ENCODE results near the gene CLCF1.

Gene CLCF1

DNA sequence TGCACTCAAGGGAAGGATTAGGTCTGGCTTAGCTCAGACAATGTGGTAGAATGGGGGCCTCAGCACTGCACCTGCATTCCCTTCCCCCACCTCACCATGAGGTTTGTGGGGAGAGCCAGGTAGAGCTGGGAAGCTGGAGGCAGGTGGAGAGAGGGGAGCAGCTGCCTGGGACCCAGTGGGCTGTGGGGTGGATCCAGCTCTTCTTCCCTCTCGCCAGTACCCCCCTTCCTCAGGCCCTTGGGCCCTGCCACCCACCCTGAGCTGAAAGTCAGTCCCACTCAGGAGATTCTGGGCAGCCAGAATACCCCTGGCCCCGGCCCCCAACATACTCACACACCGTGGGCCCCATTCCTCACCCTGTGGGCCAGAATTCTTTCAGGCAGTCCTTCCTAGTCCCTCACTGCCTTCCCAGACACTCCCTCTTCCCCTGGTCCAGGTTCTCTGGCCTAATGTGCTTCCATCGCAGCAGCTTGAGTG, 17.0 kb downstream of the CLCF1 start:
- peak; percentile 11 for DNase-seq (ENCODE audit: low spot score)

DNA sequence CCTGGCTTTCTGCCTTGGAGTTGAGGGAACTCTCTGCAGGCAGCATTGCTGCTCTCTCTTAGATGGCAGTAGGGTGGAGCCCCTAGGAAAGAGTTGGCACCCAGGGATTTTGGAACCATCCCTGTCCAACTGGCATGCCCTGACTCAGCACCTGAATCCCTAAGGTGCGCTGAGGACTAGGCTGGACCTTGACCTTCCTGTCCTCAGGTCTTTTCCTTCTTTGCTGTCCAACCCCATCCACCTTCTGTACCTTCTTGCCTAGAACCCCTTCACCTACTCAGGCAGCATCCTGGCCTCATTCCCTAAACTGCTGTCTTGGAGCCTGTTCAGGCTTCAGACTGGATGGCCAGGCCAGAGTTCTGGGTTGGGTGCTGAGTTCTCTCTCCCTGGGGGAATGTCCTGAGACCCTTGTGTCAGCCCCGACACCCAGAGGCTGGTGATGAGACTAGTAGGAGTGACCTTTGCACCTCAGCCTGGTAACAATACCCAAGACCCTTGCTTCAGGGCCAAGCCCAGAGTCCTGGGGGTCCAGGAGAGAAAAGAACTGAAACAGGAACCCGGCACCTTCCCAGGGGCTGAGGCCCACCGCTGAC, 17.5 kb downstream of the CLCF1 start:
- DNase-seq (ENCODE audit: low spot score) = no peak

DNA sequence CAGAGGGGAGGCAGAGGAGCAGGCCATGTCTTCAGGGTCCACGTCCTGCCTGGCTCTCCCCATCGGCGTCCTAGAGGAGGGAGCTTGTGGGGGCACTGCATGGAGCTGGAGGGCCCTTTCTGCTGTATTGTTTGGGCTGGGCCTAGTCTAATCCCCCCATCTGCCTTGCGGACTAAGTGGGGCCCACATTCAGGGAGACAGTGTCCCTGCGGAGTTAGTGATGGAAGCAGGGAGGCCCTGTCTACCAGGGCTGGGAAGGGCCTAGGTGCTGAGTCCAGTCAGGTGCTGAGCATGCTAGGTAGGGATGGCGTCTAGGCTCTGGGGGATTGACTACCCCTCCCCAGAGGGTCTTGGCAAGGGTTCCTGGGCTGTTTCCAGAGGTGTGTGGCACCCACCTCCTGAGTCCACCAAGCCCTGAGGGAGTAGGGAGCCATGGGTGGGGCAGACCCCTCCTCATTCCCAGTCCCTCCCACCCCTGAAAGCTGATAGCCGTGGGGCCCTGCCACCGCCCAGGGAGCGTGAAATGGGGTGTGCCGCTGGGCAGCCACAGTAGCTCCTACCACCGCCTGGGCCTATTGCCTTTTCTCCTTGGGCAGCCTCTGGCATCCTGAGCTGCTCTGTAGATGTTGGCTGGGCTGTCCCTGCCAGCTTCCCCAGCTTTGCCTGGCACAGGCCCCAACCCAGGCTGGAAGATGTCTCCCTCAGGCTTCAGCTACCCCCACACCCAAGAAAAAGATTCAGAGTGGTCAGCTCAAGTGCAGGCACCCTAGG, 18.2 kb downstream of the CLCF1 start:
- DNase-seq (ENCODE audit: low spot score) = peak; percentile 7

DNA sequence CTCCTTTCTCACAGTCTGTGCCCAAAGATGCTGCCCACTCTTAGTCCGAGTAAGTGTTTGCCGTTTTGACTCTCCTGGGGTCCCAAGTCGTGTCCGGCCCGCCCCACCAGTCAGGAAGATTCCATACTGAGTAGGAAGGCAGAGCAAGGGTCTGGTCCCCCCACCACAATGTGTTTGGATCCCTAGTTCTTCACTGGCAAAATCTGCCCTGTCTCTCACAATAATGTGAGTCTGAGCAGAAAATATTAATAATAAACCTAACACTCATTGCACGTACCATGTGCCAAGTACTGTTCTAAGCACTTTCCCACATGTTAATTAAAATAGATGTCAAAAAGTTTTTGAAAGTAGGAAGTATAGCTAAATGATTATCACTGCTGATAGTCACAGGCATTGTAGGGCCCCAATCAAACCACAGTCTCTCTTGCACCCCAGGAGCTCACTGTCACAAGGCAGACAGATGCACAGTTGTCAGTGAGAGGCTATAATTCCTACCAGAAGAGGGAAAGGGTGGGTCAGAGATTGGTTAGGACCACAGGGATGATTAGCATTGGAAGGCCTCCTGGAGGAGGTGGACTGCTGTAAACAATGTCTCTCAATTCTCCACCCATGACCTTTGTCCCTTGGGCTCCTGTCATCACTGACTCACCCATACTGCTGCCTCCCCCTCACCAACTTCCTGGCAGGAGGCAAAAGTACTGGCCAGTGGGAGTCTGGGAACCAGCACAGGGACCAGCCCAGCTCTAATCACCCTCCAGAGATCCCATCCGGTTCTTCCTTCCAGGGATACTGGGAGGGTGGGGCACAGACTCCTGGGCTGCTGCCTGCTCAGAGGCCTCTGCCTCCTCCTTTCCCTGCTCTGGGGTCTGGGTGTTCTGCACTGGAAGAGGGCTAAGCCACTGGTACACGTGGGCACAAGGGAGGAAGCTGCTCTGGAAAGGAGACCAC, 19.0 kb downstream of the CLCF1 start:
- peak; percentile 26 for DNase-seq (ENCODE audit: low spot score)

DNA sequence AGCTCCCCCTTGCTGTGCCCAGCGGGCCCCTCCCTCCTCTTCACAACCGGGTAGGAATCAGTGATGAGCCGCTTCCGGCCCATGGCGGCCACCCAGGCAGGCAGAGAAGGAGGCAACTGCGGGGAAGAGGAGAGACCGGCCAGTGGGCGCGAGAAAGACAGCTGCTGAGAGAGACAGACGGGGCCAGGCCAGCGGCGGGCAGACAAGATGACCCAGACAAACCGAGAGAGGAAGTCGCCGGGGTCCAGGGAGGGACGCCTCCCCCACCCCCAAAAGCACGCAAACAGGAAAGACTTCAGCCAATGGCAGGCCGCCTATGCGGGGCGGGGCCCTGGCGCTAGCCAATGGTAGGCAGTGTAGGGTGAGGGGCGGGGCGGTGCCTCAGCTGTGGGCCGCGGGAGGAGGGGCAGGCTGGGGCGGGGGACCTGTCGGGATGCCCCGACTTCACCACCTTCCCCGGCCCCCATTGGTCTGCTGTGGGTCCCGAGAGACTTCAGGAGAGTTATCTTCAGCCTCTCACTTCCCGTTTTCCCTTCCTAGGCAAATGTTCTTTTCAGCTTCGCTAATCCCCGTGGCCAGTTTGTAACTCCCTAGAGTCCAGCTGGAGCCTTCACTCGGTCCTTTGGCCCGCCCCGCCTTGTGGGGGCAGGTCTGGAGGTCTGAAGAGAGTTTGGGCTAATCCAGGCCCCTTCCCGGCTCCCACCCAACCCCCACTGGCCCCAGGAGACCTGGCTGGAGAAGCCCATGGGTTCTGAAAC, 19.9 kb downstream of the CLCF1 start, which contains the start of gene POLD4:
Gene POLD4 (minus strand): TSS at position 230 of the 758 bp plus-strand sequence. CDS start 147 bp downstream, at position 83.
- DNase-seq (ENCODE audit: low spot score) = peak; percentile 98

DNA sequence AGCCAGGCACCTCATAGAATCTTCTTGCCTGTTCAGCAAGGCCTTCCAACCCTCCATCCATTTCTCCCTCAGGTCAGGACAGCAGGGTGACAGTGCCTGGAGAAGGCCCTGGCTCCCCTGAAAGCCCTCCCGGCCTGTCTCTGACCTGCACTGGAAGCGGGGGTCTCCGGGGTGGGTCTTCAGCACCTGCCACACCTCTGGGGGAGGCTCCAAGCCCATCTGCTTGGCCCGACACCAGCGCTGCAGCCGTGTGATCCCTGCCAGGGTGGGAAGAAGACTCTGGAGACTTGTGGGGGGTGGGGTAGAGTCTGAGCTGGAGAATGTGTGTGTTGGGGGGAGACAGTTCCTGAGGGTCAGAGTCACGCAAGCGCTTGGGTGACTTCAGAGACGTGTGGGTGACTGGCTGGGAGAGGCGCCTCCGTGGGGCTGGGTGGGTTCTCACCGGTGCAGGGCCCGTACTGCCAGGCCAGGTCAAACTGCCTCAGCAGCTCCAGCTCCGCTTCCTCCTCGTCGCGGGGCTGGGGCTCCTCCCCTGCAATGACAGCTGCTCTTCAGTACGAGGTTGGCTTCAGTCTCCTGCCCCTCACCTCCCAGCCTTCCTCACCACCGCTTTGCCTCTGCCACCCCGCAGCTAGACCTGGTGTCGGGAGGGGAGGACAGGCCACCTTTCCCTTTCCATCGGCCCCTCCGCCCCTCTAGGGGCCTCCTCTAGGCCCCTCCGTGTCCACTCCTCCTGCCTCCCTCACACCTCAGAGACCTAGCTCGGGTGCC, 20.7 kb downstream of the CLCF1 start:
- peak; percentile 79 for DNase-seq (ENCODE audit: low spot score)

DNA sequence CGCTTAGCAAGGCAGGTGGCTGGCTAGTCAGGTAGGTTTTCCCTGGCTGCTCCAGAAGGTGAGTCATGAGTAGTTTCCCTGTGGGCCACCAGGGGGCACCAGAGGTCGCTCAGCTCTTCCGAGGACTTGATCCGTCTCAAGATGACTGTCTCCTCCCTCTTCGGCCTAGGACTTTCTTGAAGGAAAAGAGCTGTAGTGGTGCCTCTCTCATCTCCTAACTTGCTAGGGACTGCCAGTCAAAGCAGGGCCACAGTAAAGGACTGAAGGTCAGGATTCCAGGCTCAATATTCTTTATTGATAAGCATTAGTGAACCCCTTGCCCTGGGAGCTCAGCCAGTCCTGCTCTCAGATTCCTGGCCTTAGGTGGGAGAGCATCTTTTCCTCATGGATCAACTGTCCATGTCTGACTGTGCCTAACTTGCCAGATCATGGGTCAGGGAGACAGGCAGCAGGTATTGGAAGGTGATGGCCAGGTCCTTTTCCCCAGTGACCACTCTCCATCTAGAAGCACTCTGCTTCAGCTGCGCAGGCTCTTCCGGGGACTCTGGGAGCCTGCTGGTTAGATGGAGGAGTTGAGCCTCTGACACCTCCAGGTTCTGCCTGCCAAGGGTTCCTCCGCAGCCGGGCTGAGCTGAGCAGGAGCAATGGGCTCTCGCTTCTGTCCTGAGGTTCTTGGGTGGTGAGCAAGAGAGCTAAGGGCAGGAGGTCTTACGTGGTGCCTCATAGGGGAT, 22.0 kb downstream of the CLCF1 start:
- peak; percentile 80 for DNase-seq (ENCODE audit: low spot score)

DNA sequence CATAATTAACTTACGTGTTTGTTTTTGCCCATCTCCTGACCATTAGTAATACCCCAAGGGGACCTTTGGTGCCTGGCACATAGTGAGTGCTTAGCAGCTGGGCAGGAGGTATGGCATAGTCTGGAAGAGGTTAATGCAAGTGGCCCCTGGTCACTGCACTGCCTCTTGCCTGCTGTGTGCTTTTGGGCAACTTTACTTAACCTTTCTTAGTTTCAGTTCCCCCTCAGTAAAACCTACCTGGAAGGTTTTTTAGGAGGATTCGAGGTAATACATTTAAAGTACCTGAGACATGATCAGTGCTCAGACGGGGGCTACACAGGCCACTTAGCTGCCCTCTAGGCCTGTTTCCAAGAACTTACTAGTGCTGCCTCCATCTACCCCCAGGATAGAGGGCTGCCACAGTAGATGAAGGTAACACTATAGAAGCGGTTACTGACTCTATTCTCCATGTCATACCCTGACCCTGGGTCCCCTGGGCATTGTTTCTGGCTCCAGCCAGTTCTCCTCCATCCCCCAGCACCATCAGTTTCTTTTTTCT, 23.4 kb downstream of the CLCF1 start:
- peak; percentile 17 for DNase-seq (ENCODE audit: low spot score)

DNA sequence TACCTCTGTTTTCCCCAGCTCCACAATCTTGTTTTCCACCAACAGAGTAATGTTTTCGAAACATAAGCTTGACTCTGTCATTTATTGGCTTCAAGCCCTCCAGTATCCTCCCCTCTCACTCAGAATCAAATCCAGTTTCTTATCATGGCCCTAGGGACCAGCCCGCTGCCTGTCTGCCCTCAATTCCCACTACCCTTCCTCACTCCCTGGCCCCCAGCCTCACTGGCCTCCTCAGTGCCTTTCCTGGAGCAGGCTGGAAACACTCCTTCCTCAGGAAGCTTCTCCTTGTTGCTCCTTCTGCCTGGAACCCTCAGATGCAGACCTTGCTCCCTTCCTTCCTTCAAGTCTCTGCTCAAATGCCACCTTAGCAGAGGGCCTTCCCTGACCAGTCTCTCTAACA, 23.9 kb downstream of the CLCF1 start:
- no peak for DNase-seq (ENCODE audit: low spot score)

DNA sequence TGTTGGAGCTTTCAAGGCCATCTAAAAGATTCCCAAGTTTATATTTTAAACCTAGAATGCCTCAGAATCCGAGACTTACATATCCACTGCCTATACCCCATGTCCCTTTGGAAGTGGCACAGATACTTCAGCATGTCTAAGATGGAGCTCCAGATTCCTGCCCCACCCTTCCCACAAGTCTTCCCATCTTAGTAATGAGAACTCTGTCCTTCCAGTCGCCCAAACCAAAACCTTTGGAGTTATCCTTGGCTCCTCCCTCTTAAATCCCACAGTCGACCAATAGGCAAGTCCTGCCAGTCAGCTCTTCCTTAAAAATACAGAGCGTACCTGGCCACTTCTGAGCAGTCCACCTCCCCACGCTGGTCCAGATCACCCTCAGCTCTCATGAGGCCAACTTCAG, 24.4 kb downstream of the CLCF1 start:
- DNase-seq (ENCODE audit: low spot score) = no peak

DNA sequence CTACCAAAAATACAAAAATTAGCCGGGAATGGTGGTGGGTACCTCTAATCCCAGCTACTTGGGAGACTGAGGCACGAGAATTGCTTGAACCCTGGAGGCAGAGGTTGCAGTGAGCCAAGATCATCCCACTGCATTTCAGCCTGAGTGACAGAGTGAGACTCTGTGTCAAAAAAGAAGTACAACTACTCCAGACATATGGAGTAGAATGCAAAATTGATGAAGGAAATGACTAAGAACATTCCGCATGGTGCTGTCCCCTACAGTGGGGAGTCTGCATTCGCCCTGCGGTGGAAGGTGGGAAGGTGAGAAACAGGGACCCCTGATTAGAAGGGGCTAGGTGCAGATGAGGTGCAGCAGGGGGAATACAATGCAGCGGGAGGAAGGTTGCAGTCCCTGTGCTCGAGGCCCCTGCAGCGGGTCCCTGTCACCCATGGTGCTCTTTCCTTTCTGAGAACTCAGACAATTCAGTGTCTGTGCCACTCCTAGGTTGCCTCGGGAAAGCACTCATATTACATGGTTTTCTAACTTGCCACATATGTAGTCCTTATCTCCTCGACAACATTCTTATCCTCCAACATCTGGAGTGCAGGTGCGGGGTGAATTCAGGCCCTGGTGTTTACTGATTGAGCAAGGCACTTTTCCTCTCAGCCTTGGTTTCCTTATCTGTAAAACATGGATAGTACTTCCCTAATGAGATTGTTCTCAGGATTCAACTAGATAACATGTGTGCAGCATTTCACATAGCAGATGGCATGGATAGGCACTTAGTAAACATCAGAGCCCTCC, 25.2 kb downstream of the CLCF1 start:
- DNase-seq (ENCODE audit: low spot score) = no peak

DNA sequence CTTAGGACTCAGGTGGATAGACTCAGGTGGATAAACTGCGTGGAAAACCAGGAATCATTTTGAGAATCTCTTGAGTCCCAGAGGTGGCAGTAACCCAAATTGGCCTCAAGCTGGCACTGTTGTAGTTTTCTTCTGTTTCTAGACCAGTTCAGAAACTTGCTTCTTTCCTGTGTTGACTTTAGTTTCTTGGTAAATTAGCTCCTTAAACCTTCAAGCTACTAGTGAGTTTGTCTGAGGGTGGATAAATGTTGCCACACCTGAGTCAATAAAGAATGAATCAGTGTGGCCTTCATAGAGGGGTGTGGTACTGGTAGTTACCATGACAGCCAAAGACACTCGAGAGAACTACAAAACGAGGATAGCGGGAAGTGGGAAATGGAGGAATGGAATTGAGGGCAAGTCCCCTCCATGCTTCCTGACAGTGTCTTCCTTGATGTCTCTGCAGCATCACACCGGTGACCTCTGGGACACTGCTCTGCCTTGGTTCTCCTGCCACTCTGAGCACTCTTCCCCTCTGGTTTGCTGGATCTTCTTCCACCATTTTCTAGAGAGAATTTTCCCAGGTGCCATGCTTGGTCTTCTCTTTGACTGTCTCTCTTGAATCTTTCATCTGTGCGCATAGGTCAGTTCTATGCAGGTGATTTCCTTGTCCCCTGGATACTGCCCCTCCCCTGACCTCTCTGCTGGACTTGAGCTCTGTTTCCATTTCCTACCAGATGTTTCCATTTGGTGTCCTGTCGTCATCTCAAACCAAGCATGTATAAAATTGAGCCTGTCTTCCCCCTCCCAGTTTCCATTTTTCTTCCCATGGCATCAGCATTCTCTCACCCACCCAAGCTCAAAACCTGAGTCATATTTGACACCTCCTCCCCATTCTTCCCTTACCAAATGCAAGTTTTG, 27.2 kb downstream of the CLCF1 start:
- DNase-seq (ENCODE audit: low spot score) = peak; percentile 15

DNA sequence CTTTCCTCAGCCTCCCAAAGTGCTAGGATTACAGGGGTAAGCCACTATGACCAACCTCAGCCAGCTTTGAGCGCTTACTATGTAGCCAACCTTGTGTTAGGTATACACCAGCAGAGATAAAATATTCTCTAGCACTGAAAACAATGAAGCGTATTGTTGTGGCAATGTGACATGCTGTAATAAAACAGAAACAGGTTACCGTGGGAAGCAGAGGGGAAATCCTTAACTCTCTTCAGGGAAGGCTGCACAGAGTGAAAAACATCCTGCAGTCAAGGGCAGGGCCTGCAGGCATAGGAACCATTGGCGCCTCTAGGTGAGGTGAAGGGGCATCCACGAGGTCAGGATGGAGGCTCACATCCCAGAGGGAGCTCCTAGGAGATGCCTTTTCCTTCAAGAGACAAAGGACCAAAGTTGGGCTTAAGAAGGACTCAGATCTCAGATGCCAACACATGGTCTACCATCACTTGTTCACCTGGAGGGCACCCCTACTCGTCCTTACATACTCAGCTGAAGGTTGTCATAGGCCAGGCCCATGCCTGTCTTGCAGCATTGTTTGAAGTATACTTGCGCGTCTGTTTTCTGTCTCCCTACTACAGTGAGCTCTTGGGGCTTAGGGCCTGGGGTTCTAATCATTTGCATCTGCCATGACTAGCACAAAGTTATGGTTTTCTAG, 28.0 kb downstream of the CLCF1 start:
- DNase-seq (ENCODE audit: low spot score) = no peak

DNA sequence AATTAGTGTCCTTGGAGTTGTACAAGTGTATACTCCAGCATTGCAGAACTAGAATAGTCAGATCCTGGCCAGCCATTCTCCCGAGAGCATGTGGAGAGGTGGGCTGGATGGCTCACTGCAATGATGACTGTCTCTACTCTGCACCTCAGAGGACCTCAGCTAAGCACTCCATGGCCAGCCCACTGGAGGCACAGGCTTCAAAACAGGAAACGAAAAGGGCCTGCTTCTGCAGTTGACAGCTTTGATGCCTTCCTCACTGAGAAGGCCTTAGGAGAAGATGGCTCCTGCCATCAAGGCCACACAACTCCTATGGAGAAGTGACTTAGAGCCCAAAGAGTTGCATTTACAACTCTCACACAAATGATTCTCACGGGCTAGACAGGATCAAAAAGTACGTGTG, 29.1 kb downstream of the CLCF1 start:
- DNase-seq (ENCODE audit: low spot score) = no peak

DNA sequence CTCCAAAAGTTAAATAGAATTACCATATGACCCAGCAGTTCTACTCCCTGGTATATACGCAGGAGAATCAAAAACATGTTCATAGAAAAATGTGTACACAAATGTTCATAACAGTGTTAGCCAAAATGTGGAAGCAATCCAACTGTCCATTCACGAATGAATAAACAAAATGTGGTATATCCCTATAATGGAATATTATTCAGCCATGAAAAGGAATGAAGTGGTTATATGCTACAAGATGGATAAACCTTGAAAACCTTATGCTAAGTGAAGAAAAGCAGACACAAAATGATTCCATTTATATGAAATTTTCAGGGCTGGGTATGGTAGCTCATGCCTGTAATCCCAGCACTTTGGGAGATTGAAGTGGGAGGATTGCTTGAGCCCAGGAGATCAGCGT, 36.1 kb downstream of the CLCF1 start:
- no peak for DNase-seq (ENCODE audit: low spot score)

DNA sequence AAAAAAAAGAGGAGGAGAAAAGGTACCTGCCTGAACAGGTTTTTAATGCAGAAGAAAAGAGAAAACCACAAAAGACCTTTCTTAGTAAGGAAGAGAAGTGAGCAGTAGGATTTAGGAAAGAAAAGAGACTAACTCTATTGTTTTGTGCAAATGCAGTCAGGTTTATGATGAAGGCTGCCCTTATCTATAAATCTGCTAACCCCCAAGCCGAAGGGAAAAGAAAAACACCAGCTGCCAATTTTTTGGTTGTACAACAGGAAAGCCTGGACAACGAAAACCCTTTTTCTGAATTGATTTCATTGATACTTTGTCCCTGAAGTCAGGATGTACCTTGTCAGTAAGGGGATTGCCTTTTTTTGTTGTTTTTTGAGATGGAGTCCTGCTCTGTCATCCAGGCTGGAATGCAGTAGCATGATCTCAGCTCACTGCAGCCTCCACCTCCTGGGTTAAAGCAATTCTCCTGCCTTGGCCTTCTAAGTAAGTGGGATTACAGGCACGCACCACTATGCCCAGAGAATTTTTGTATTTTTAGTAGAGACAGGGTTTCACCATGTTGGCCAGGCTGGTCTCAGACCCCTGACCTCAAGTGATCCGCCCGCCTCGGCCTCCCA, 41.2 kb downstream of the CLCF1 start:
- DNase-seq (ENCODE audit: low spot score) = no peak

DNA sequence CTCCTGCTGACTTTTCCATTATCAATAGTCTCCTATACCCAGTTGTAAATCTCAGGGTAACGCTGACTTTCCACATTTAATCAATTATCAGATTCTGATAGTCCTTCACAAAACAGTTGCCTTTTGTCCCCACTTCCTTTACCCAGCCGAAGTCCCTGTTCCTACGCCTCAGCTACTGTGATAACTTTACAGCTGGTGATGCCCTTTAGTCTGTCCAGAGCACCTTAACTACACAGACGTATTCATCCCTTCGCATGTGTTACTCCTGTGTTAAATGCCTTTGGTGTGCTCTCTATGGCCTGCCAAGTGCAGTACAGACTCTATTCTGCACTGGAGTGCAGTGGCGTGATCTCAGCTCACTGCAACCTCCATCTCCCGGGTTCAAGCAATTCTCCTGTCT, 49.9 kb downstream of the CLCF1 start:
- peak; percentile 1 for DNase-seq (ENCODE audit: low spot score)
